GM19463 (cell line): ENCODE measurements around the gene SYCE3.

Experiments
- ATAC-seq: cut with Tn5 transposase; IDR thresholded peaks from one replicate; pipeline ENCODE4 v1.9.1; 2021; ENCODE audit warnings: mild to moderate bottlenecking, moderate library complexity; ENCODE audit not compliant: unreplicated experiment

SYCE3 gene

GRCh38 chr22:50576806-50577696, 14.3 kb upstream of the SYCE3 start:
- no peak for ATAC-seq

- ATAC-seq, result no peak
Observed at GRCh38 chr22:50576070-50576469, 13.4 kb upstream of the SYCE3 start.

- ATAC-seq, result no peak
Observed at GRCh38 chr22:50575426-50575941, 12.8 kb upstream of the SYCE3 start.

GRCh38 chr22:50574383-50574755, 11.7 kb upstream of the SYCE3 start:
- ATAC-seq, result no peak

GRCh38 chr22:50573491-50574382, 11.0 kb upstream of the SYCE3 start:
- no peak for ATAC-seq

- ATAC-seq, result no peak
Observed at GRCh38 chr22:50572965-50573364, 10.2 kb upstream of the SYCE3 start.

- ATAC-seq, result no peak
Observed at GRCh38 chr22:50571264-50572175, 8.8 kb upstream of the SYCE3 start.

GRCh38 chr22:50570861-50571260, 8.1 kb upstream of the SYCE3 start:
- no peak for ATAC-seq

- ATAC-seq, result no peak
Observed at GRCh38 chr22:50569896-50570535, 7.3 kb upstream of the SYCE3 start.

- no peak for ATAC-seq
Observed at GRCh38 chr22:50569041-50569459, 6.3 kb upstream of the SYCE3 start.

- no peak for ATAC-seq
Observed at GRCh38 chr22:50568626-50569025, 5.9 kb upstream of the SYCE3 start.

GRCh38 chr22:50567721-50568252, 5.1 kb upstream of the SYCE3 start:
- no peak for ATAC-seq

- ATAC-seq, result no peak
Observed at GRCh38 chr22:50564289-50564688, 1.6 kb upstream of the SYCE3 start.

- no peak for ATAC-seq
Observed at GRCh38 chr22:50563413-50564160, 868 bp upstream of the SYCE3 start.

GRCh38 chr22:50561401-50562358, 1.0 kb downstream of the SYCE3 start:
- ATAC-seq, result no peak

- no peak for ATAC-seq
Observed at GRCh38 chr22:50560034-50560433, 2.7 kb downstream of the SYCE3 start.

GRCh38 chr22:50556703-50557102, 6.0 kb downstream of the SYCE3 start:
- ATAC-seq, result no peak

- no peak for ATAC-seq
Observed at GRCh38 chr22:50553310-50553709, 9.4 kb downstream of the SYCE3 start.
